Esophagus muscularis mucosa (tissue), 4 donors: ENCODE results near the gene TRIM2.

Experiments used
- CTCF ChIP-seq, 3 experiments: fragments of 200-600 bp in 2 of 3; fragments of 450-650 bp in 1 of 3; sonication (generic) in 2 of 3; IDR thresholded peaks; one replicate each; pipeline ENCODE4 v1.5.1; 2017 to 2019; ENCODE audit warnings: antibody characterized with exemption in 3 of 3, mild to moderate bottlenecking in 2 of 3, moderate library complexity in 1 of 3
- EP300 ChIP-seq: sonication (generic); formaldehyde crosslinking; IDR thresholded peaks from one replicate; pipeline ENCODE4 v1.6.1; 2017; ENCODE audit warnings: antibody characterized with exemption
- POLR2A ChIP-seq: fragments of 450-650 bp; IDR thresholded peaks from one replicate; pipeline ENCODE4 v1.6.1; 2017; ENCODE audit warnings: antibody characterized with exemption, moderate library complexity, mild to moderate bottlenecking, low read depth

DNA sequence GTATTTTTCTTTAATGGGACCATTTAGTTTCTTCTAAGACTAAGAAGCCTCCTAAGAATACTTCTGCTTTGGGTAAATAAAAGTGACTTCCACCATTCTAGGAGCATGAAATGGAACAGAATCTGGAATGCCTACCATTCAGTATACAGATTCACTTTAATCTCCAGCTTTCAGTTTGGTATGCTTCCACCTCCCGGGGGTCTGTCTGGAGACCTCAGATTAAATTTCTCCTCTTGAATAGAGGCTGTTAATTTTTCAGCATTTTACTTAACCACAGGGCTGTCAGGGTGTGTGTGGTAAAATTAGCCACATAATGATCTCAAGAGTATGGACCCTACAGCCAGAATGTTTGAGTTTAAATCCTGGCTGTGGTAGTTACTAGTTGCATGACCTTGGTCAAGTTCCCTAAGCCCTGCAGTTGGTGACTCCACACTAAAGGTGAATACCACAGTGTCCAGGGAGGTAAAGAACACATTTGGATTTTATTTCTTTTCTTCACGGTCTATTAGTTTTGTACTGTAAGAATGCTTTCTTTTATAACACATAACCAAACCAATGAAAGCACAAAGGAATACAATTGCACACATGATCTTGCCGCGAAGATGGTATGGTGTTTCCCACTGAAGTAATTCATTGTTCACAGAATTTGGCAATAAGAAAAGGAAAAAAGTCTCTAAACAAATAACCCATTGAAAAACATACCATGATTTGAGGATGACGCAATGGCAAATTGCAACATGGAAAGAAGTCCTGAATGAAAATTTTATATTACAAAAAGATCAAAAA lies 37.3 kb upstream of the TRIM2 start:
- TF ChIP-seq CTCF (IDR thresholded peaks at IDR 0.05): no peak
- TF ChIP-seq EP300: no peak
- TF ChIP-seq POLR2A: no peak
